SK-N-SH (cell line): ENCODE data around the gene TFPI2. TPM values are rescaled to one million over a fixed set of nuclear protein-coding genes. Genes with fewer than 3 reads are reported as not detected.

Experiments used
- CTCF ChIA-PET: fragments of 300-600, 350-600 bp; formaldehyde crosslinking; extraction: SDS; loops from one replicate; lab custom pipeline; 2021; lab: Yijun Ruan, JAX
- POLR2A ChIA-PET: fragments of 350-600 bp; sonication (Branson Sonifier 250); formaldehyde crosslinking; extraction: SDS; loops from one replicate; lab custom pipeline; 2020; ENCODE audit warnings: antibody characterized with exemption, inconsistent platforms; lab: Yijun Ruan, JAX
- DNase-seq: peaks from one replicate; pipeline ENCODE4 v3.0.0; 2012
- H2AFZ ChIP-seq: fragments of 200-600 bp; sonication (generic); 2 replicates; pipeline ENCODE4 v1.8.1; 2016; ENCODE audit warnings: antibody characterized with exemption, mild to moderate bottlenecking, low read depth
- H3F3A ChIP-seq: fragments of 200-600 bp; sonication (generic); replicated peaks from 2 replicates; pipeline ENCODE3; 2016; ENCODE audit warnings: antibody characterized with exemption, mild to moderate bottlenecking; ENCODE audit not compliant: insufficient read depth
- H3K27ac ChIP-seq, 2 experiments: fragments of 200-500 bp in 1 of 2; fragments of 200-600 bp in 1 of 2; sonication (Bioruptor generic) in 1 of 2; sonication (generic), shearing (Covaris generic) in 1 of 2; 2 replicates each; pipeline versions ENCODE4 v1.5.1 to v1.6.1; 2014 to 2016; ENCODE audit warnings: low read depth in 2 of 2, inconsistent platforms in 1 of 2, low read length in 1 of 2, mild to moderate bottlenecking in 1 of 2, mixed read lengths in 1 of 2
- H3K27me3 ChIP-seq: fragments of 200-600 bp; sonication (generic), shearing (Covaris generic); 2 replicates; pipeline ENCODE4 v1.6.1; 2016; ENCODE audit warnings: mixed run types; ENCODE audit not compliant: insufficient read depth
- H3K36me3 ChIP-seq, 2 experiments: fragments of 200-500 bp in 1 of 2; fragments of 200-600 bp in 1 of 2; sonication (Bioruptor generic) in 1 of 2; sonication (generic) in 1 of 2; replicated peaks in 1 of 2; 2 replicates each; pipeline versions ENCODE3 to v1.5.1; 2014 to 2016; ENCODE audit warnings: low read length in 1 of 2, mild to moderate bottlenecking in 1 of 2; ENCODE audit not compliant: insufficient read depth in 2 of 2, control insufficient read depth in 1 of 2
- H3K4me1 ChIP-seq, 2 experiments: fragments of 200-500 bp in 1 of 2; fragments of 200-600 bp in 1 of 2; sonication (Bioruptor generic) in 1 of 2; sonication (generic), shearing (Covaris generic) in 1 of 2; 2 replicates each; pipeline versions ENCODE4 v1.5.1 to v1.6.1; 2014 to 2016; ENCODE audit warnings: low read depth in 1 of 2, low read length in 1 of 2, mixed run types in 1 of 2; ENCODE audit not compliant: insufficient read depth in 2 of 2, control insufficient read depth in 1 of 2
- H3K4me2 ChIP-seq: fragments of 200-600 bp; sonication (generic), shearing (Covaris generic); 2 replicates; pipeline ENCODE4 v1.6.1; 2017; ENCODE audit warnings: mixed run types
- H3K4me3 ChIP-seq, 2 experiments: fragments of 200-500 bp in 1 of 2; fragments of 200-600 bp in 1 of 2; sonication (Bioruptor generic) in 1 of 2; sonication (generic), shearing (Covaris generic) in 1 of 2; 2 replicates each; pipeline versions ENCODE4 v1.5.1 to v1.8.1; 2014 to 2016; ENCODE audit warnings: low read depth in 2 of 2, inconsistent platforms in 1 of 2, low read length in 1 of 2, mild to moderate bottlenecking in 1 of 2, mixed read lengths in 1 of 2, moderate library complexity in 1 of 2
- H3K79me2 ChIP-seq: fragments of 200-600 bp; sonication (generic); 2 replicates; pipeline ENCODE4 v1.8.1; 2017; ENCODE audit warnings: mild to moderate bottlenecking; ENCODE audit not compliant: insufficient read depth
- H3K9ac ChIP-seq: fragments of 200-600 bp; sonication (generic); 2 replicates; pipeline ENCODE4 v1.6.1; 2017; ENCODE audit warnings: mixed run types
- H3K9me2 ChIP-seq: fragments of 200-600 bp; sonication (generic); 2 replicates; pipeline ENCODE4 v1.6.1; 2017; ENCODE audit warnings: mixed run types
- H3K9me3 ChIP-seq: fragments of 200-600 bp; sonication (generic); 2 replicates; pipeline ENCODE4 v1.6.1; 2017; ENCODE audit warnings: mixed run types, mild to moderate bottlenecking, moderate library complexity
- H4K20me1 ChIP-seq: fragments of 200-600 bp; sonication (generic); 2 replicates; pipeline ENCODE4 v1.6.1; 2017; ENCODE audit warnings: mild to moderate bottlenecking, mixed run types; ENCODE audit not compliant: insufficient read depth
- ELF1 ChIP-seq: IDR thresholded peaks from 2 replicates; pipeline ENCODE4 v1.4.0; 2012
- EP300 ChIP-seq, 2 experiments: IDR thresholded peaks; 2 replicates each; pipeline versions ENCODE4 v1.4.0 to v1.6.1; 2012; ENCODE audit warnings: borderline replicate concordance in 1 of 2, low read depth in 1 of 2, low read length in 1 of 2
- FOXJ3 ChIP-seq: sonication (generic); formaldehyde crosslinking; IDR thresholded peaks from 2 replicates; pipeline ENCODE4 v1.5.1; 2020; ENCODE audit warnings: mild to moderate bottlenecking, missing genetic modification reagents
- FOXM1 ChIP-seq: IDR thresholded peaks from 2 replicates; pipeline ENCODE4 v1.4.0; 2012; ENCODE audit warnings: low read depth, mild to moderate bottlenecking
- MEF2A ChIP-seq: IDR thresholded peaks from 2 replicates; pipeline ENCODE4 v1.4.0; 2012; ENCODE audit warnings: low read depth, borderline replicate concordance
- PBX3 ChIP-seq: IDR thresholded peaks from 2 replicates; pipeline ENCODE4; 2012
- POLR2AphosphoS5 ChIP-seq: IDR thresholded peaks from 2 replicates; pipeline ENCODE4 v1.6.1; 2012; ENCODE audit warnings: low read depth, low read length
- REST ChIP-seq: IDR thresholded peaks from 2 replicates; pipeline ENCODE4 v1.6.1; 2012; ENCODE audit warnings: mild to moderate bottlenecking, low read depth, low read length, moderate library complexity
- RFX5 ChIP-seq: IDR thresholded peaks from 2 replicates; pipeline ENCODE4 v1.6.1; 2012; ENCODE audit warnings: mild to moderate bottlenecking, improper control_type of control experiment, low read length
- RXRA ChIP-seq: IDR thresholded peaks from 2 replicates; pipeline ENCODE4 v1.4.0; 2012; ENCODE audit warnings: low read depth, mild to moderate bottlenecking, borderline replicate concordance
- TAF1 ChIP-seq: IDR thresholded peaks from 2 replicates; pipeline ENCODE4 v1.6.1; 2012; ENCODE audit warnings: low read depth, mild to moderate bottlenecking, low read length, moderate library complexity, borderline replicate concordance
- TCF12 ChIP-seq: IDR thresholded peaks from 2 replicates; pipeline ENCODE4 v1.4.0; 2012
- USF1 ChIP-seq: IDR thresholded peaks from 2 replicates; pipeline ENCODE4 v1.4.0; 2012; ENCODE audit warnings: low read depth, borderline replicate concordance
- WGBS: methylation state at CpG from one replicate; pipeline ENCODE4 v1.1.6; 2017; ENCODE audit warnings: low lambda C conversion rate; 5-methylcytosine and 5-hydroxymethylcytosine counted together
- polyA plus RNA-seq, 3 experiments: library from polyadenylated mRNA; depleted of rRNA; stranded (reverse); fragments of >200 nt; gene quantifications; 2 replicates each; pipeline ENCODE4 v1.2.3, GENCODE V29; 2012

Gene TFPI2
- polyA plus RNA-seq, 1 of the 3 experiments (the other 2 are of a cell fraction), result 17.7 TPM

GRCh38 chr7:93895859-93896600 is 5.5 kb upstream of the TFPI2 start:
- peaks cover 7% of the 10 kb centered on the region for H3F3A ChIP-seq
- no peaks in the 10 kb centered on the region for H4K20me1 ChIP-seq
- no peaks in the 10 kb centered on the region for H3K79me2 ChIP-seq
- H3K9ac ChIP-seq, result no peak overlapping the region
- no peaks in the 10 kb centered on the region for H3K9me3 ChIP-seq
- ChIA-PET CTCF (interaction anchor here (0.7 to 1.8 kb wide), 5 partner anchors 10 to 274 kb away, joined by 3 to 7 read pairs (median 5); partner anchors contain the start of gene GNGT1), POLR2A (no interaction called here)
- no peak overlapping the region for H3K4me2 ChIP-seq
- no peak overlapping the region for H2AFZ ChIP-seq
- no peaks in the 10 kb centered on the region for H3K36me3 ChIP-seq
- peaks cover 0 to 3% of the 10 kb centered on the region in 2 experiments; a peak in 2 of 4 replicates for H3K4me1 ChIP-seq
- WGBS, result 88% methylated on average over 4 of the region's 4 CpGs
- no peak for DNase-seq
- no peaks in the 10 kb centered on the region for H3K9me2 ChIP-seq
- no peak overlapping the region for H3K27ac ChIP-seq
- no peak overlapping the region for H3K4me3 ChIP-seq
- no peak for TF ChIP-seq MEF2A
- TF ChIP-seq FOXJ3 (CRISPR knock-in tag), result no peak
- no peak for TF ChIP-seq FOXM1
- no peak for TF ChIP-seq EP300 (IDR thresholded peaks at IDR 0.05; ENCODE audit: borderline replicate concordance in 1 of 2, low read depth in 1 of 2, low read length in 1 of 2)
- no peak for TF ChIP-seq RFX5
- TF ChIP-seq USF1, result no peak
- no peak for TF ChIP-seq POLR2AphosphoS5
- no peak for TF ChIP-seq REST
- no peak for TF ChIP-seq TAF1
- TF ChIP-seq TCF12, result no peak
- TF ChIP-seq PBX3, result no peak
- TF ChIP-seq ELF1, result no peak
- TF ChIP-seq RXRA, result no peak
- H3K27me3 ChIP-seq, result no peaks in the 10 kb centered on the region
